Heart left ventricle (tissue), 16 donors: Measurements from ENCODE around the gene SETBP1. TPM values are rescaled to one million over a fixed set of nuclear protein-coding genes. Genes with fewer than 3 reads are reported as not detected.

Experiments
- ATAC-seq, 4 donors: fragments of 200-7000 bp; cut with Tn5 transposase; one replicate each; pipeline ENCODE4 v1.9.1; 2020 to 2022; ENCODE audit warnings: moderate library complexity in 4 of 4, mild to moderate bottlenecking in 3 of 4, moderate number of reproducible peaks in 1 of 4
- DNase-seq, 5 donors: peaks; one replicate each; pipeline ENCODE4 v3.0.0-alpha.2; 2020
- H3K27ac ChIP-seq, 12 donors: fragments of 200-600 bp; sonication (generic) in 4 of 12; one replicate each; pipeline versions ENCODE4 v1.5.0 to v1.8.0; 2016 to 2022; ENCODE audit warnings: mild to moderate bottlenecking in 2 of 12
- H3K27me3 ChIP-seq, 9 donors: fragments of 200-600 bp; sonication (generic) in 2 of 9; one replicate each; pipeline versions ENCODE4 v1.5.1 to v1.8.0; 2016 to 2022; ENCODE audit warnings: mild to moderate bottlenecking in 3 of 9
- H3K36me3 ChIP-seq, 9 donors: fragments of 200-600 bp; sonication (generic) in 2 of 9; one replicate each; pipeline versions ENCODE4 v1.5.0 to v1.8.0; 2018 to 2022; ENCODE audit warnings: mild to moderate bottlenecking in 2 of 9
- H3K4me1 ChIP-seq, 12 donors: fragments of 200-600 bp; sonication (generic) in 4 of 12; one replicate each; pipeline versions ENCODE4 v1.5.0 to v1.8.0; 2016 to 2022; ENCODE audit warnings: mild to moderate bottlenecking in 3 of 12
- H3K4me3 ChIP-seq, 12 donors: fragments of 200-600 bp; sonication (generic) in 4 of 12; one replicate each; pipeline versions ENCODE4 v1.5.0 to v1.8.0; 2017 to 2022; ENCODE audit warnings: mild to moderate bottlenecking in 9 of 12, moderate library complexity in 4 of 12
- H3K9me3 ChIP-seq, 12 donors: fragments of 200-600 bp; sonication (generic) in 4 of 12; one replicate each; pipeline versions ENCODE4 v1.5.0 to v1.8.0; 2016 to 2022; ENCODE audit warnings: mild to moderate bottlenecking in 1 of 12
- CTCF ChIP-seq, 12 donors: fragments of 200-600 bp; sonication (generic) in 4 of 12; IDR thresholded peaks; one replicate each; pipeline versions ENCODE4 v1.5.0 to v1.8.0; 2018 to 2022; ENCODE audit warnings: antibody characterized with exemption in 12 of 12, mild to moderate bottlenecking in 5 of 12
- POLR2A ChIP-seq, 2 donors: fragments of 450-650 bp; IDR thresholded peaks; one replicate each; pipeline ENCODE4 v1.6.1; 2017; ENCODE audit warnings: antibody characterized with exemption in 2 of 2, mild to moderate bottlenecking in 2 of 2, moderate library complexity in 2 of 2
- WGBS, 4 donors: extraction: QIAGEN DNeasy Blood & Tissue Kit in 2 of 4; methylation state at CpG; one replicate each; pipeline versions ENCODE4 v1.1.5 to v1.1.7; 2013 to 2018; 5-methylcytosine and 5-hydroxymethylcytosine counted together
- intact Hi-C, 10 donors: fragments of 100-400 bp; cut with DNase I; formaldehyde crosslinking; loops; one replicate each; pipeline versions ENCODE4 v1.11.1 to v1.14.2; 2022
- polyA plus RNA-seq, 2 donors: library from polyadenylated mRNA; stranded (reverse); fragments of 200-250 nt; gene quantifications; one replicate each; pipeline ENCODE4 v1.2.3, GENCODE V29; 2013
- total RNA-seq, 9 donors: library from RNA; depleted of rRNA in 2 of 9; stranded (reverse); fragments of >200 nt in 2 of 9; fragmentation: NEBNext Ultra II Directional in 3 of 9; extraction: Animal tissue kit (Norgen Biotek cat#: 25700) in 3 of 9; gene quantifications; one replicate each; pipeline versions ENCODE4 v1.1.0 to v1.2.4, GENCODE V29; 2016 to 2023
- donor health status: ischemic (EF 13 %, LVEDD 7.1; RV severe dilation, severe dysfunction).
- donor health status: healthy with polysubstance abuse.
- donor health status: DM: no; HTN: yes; CAD: no.
- donor health status: DM: no; HTN: no; CAD: no.
- donor health status: ischemic (EF 25% LVEDD 6.9; RV normal size, moderate dysfunction).
- donor health status: ischemic (EF 25% LVEDD 5.7; RV mildly dilated, moderate dysfunction).
- donor health status: healthy.
- donor health status: DM: yes; HTN: yes; CAD: no.
- donor health status: ischemic (EF 35%, LVEDD 5.7; RV mildly dilated, moderate dysfunction).
- donor health status: nonischemic (EF 11% LVEDD 7.7; RV severe dilation, severe dysfunction).
- donor health status: DM: yes; HTN: yes; CAD: no.
- donor health status: PGD.
- donor health status: ischemic (EF 29% LVEDD 5.4; RV normal size, mild dysfunction).
- donor health status: nonischemic (EF 23%, LVEDD 6.1; RV moderate dilation, normal function).

SETBP1 gene
- total and polyA plus RNA-seq, 11 donors, result 1.2 to 10.6 (median 5.5) TPM

- intact Hi-C loops, result loop anchor here in 2 of 10 donors (5.0 to 10.0 kb wide), 2 partner anchors 60 to 1122 kb away; partner anchors contain the start of gene SETBP1 (in 1 of the 2)
- Histone ChIP-seq H3K9me3 (no peaks in the 10 kb centered on the region), H3K27ac (peak overlapping the region in 2 of 12 donors; percentile 1 to 66), H3K4me3 (peak overlapping the region in 4 of 12 donors; percentile 15 to 21 (median 16)), H3K27me3 (peaks cover 0 to 45% (median 0%) of the 10 kb centered on the region in 9 donors), H3K4me1 (peaks cover 0 to 51% (median 27%) of the 10 kb centered on the region in 12 donors), H3K36me3 (no peaks in the 10 kb centered on the region)
- WGBS, 4 donors, result 54 to 71% (median 60%) methylated on average over 43 to 50 of the region's 50 CpGs
- ATAC-seq (peak; percentile 55 to 75 (median 60)), DNase-seq (peak in 4 of 5 donors; percentile 23 to 72 (median 47))
- peak in 3 of 12 donors; percentile 4 to 10 (median 10) for TF ChIP-seq CTCF (IDR thresholded peaks at IDR 0.05)
- TF ChIP-seq POLR2A (IDR thresholded peaks at IDR 0.05), result no peak
Observed at GRCh38 chr18:44744161-44745121, 63.8 kb downstream of the SETBP1 start.

- WGBS, 4 donors, result 17 to 41% (median 37%) methylated on average over 1 of the region's 1 CpG
- no peak for TF ChIP-seq POLR2A (IDR thresholded peaks at IDR 0.05)
- TF ChIP-seq CTCF (IDR thresholded peaks at IDR 0.05), result no peak
- ATAC-seq, result no peak
- Histone ChIP-seq H3K9me3 (no peaks in the 10 kb centered on the region), H3K4me3 (no peak overlapping the region), H3K27me3 (peaks cover 0 to 34% (median 0%) of the 10 kb centered on the region in 9 donors), H3K36me3 (no peaks in the 10 kb centered on the region), H3K27ac (peak overlapping the region in 1 of 12 donors; percentile 12), H3K4me1 (peaks cover 0 to 38% (median 22%) of the 10 kb centered on the region in 12 donors)
- intact Hi-C loops, result loop anchor here in 1 of 10 donors (10.0 kb wide), 1 partner anchor 62 kb away; the partner anchor contains the start of gene SETBP1
- no peak for DNase-seq
Observed at GRCh38 chr18:44747157-44747556, 66.5 kb downstream of the SETBP1 start.

- WGBS, 4 donors, result 78 to 98% (median 92%) methylated on average over 5 of the region's 5 CpGs
- H3K27me3 ChIP-seq, result peaks cover 0 to 32% (median 0%) of the 10 kb centered on the region in 9 donors
- H3K9me3 ChIP-seq, result no peaks in the 10 kb centered on the region
- H3K4me3 ChIP-seq, result no peak overlapping the region
- H3K27ac ChIP-seq, result no peak overlapping the region
- ATAC-seq (no peak), DNase-seq (no peak)
- TF ChIP-seq POLR2A (IDR thresholded peaks at IDR 0.05), result no peak
- no peak for TF ChIP-seq CTCF (IDR thresholded peaks at IDR 0.05)
- H3K4me1 ChIP-seq, result peaks cover 0 to 24% (median 16%) of the 10 kb centered on the region in 12 donors
- no peaks in the 10 kb centered on the region for H3K36me3 ChIP-seq
- intact Hi-C loops, result loop anchor here in 1 of 10 donors (10.0 kb wide), 1 partner anchor 64 kb away; the partner anchor contains the start of gene SETBP1
Observed at GRCh38 chr18:44748582-44748981, 67.9 kb downstream of the SETBP1 start.

DNA sequence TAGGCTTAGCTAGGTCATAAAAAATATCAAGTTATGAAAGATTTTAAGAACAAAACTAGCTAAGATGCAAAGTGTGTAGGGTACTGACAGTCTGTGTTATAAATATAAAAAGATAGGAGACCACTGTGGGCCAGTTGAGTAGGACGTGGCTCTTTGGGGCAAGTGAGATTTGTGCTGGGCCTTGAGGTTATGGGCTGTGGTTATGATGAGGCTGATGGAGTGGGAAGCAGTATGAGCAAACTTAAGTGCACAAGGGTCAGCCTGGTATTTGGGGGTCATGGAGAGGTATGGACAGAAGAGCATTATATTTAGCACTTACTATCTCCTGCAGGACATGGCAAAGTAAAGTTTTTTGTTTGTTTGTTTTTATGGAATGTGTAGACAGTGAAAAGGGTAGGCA lies 70.1 kb downstream of the SETBP1 start:
- Histone ChIP-seq H3K36me3 (no peaks in the 10 kb centered on the region), H3K27me3 (peaks cover 0 to 14% (median 0%) of the 10 kb centered on the region in 9 donors), H3K4me3 (no peak overlapping the region), H3K9me3 (no peaks in the 10 kb centered on the region), H3K27ac (no peak overlapping the region), H3K4me1 (peaks cover 0 to 15% (median 8%) of the 10 kb centered on the region in 12 donors)
- 96 to 98% (median 97%) methylated on average over 1 of the region's 1 CpG for WGBS, 4 donors
- no peak for ATAC-seq
- intact Hi-C loops, result no loop called here
- TF ChIP-seq CTCF (IDR thresholded peaks at IDR 0.05) (no peak), POLR2A (IDR thresholded peaks at IDR 0.05) (no peak)
- no peak for DNase-seq
